Esophagus muscularis mucosa (tissue), 4 donors: ENCODE results near the gene CAMTA1.

Experiments
- CTCF ChIP-seq, 3 experiments: fragments of 200-600 bp in 2 of 3; fragments of 450-650 bp in 1 of 3; sonication (generic) in 2 of 3; IDR thresholded peaks; one replicate each; pipeline ENCODE4 v1.5.1; 2017 to 2019; ENCODE audit warnings: antibody characterized with exemption in 3 of 3, mild to moderate bottlenecking in 2 of 3, moderate library complexity in 1 of 3
- EP300 ChIP-seq: sonication (generic); formaldehyde crosslinking; IDR thresholded peaks from one replicate; pipeline ENCODE4 v1.6.1; 2017; ENCODE audit warnings: antibody characterized with exemption
- POLR2A ChIP-seq: fragments of 450-650 bp; IDR thresholded peaks from one replicate; pipeline ENCODE4 v1.6.1; 2017; ENCODE audit warnings: antibody characterized with exemption, moderate library complexity, mild to moderate bottlenecking, low read depth
- POLR2AphosphoS5 ChIP-seq, 2 donors: sonication (generic); formaldehyde crosslinking; IDR thresholded peaks; one replicate each; pipeline ENCODE4 v1.6.1; 2017; ENCODE audit warnings: antibody characterized with exemption in 2 of 2

GRCh38 chr1:7280347-7280960 lies 495.2 kb downstream of the CAMTA1 start:
- TF ChIP-seq POLR2AphosphoS5 (IDR thresholded peaks at IDR 0.05) (no peak), CTCF (IDR thresholded peaks at IDR 0.05) (no peak), POLR2A (no peak), EP300 (no peak)
